ENCODE data around the gene MSRB2.
A peak's percentile ranks its signal among the peaks of the same experiment; 100 is the strongest.

MSRB2 gene

DNA sequence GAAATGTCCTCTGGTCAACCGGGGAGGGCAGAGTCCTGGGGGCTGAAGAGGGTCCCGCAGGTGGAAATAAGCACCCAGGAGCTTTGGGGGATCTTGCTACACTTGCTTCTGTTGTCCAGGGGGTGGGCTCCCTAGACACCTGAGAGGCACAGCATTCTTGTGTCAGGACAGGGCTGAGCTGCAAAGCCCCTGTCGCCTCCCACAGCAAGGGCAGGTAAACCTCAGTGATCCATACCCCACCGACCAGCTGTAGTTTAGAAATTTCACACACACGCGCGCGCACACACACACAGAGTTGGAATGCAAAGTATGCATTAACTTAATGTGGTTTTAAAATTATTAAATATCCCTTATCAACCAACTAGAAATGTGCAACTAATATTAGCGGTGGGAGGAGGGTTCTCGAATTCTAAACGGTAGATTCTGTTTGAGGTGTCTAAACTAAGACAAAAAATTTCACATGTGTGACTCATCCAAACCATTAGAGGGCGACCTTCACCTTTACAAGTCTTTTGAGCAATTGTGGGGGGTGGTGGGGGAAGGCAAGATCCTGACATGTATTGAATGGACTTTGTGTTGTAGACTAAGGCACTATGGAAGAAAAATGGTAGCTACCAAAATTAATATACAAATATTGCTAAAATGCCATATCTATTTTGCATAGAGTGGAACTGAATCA is 62.5 kb downstream of the MSRB2 start:
- DNase-seq (ENCODE audit: extremely low read depth, low read depth), result no peak
- TF ChIP-seq, protein P1, sequence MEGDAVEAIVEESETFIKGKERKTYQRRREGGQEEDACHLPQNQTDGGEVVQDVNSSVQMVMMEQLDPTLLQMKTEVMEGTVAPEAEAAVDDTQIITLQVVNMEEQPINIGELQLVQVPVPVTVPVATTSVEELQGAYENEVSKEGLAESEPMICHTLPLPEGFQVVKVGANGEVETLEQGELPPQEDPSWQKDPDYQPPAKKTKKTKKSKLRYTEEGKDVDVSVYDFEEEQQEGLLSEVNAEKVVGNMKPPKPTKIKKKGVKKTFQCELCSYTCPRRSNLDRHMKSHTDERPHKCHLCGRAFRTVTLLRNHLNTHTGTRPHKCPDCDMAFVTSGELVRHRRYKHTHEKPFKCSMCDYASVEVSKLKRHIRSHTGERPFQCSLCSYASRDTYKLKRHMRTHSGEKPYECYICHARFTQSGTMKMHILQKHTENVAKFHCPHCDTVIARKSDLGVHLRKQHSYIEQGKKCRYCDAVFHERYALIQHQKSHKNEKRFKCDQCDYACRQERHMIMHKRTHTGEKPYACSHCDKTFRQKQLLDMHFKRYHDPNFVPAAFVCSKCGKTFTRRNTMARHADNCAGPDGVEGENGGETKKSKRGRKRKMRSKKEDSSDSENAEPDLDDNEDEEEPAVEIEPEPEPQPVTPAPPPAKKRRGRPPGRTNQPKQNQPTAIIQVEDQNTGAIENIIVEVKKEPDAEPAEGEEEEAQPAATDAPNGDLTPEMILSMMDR (IDR thresholded peaks at IDR 0.05; ENCODE audit: low read depth, low read length), result peak; percentile 15

DNA sequence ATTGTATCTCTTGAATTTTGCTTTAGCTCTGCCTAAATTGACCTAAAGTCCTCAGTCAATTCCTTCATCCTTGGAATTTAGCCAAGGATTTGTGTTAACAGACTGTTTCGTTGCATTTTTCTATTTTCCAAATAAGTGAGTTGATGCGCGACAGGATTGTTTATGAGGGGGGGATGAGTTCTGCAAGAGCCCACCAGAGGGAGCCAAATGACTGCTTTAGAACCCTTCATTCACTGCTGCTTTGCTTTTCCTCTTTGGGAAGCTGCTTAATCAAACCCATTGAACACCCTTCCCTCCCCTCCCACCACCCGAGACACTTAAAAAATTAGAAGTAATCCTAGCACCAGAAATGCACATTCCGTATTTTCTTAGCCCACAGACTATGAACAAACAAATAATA is 63.0 kb downstream of the MSRB2 start:
- DNase-seq (ENCODE audit: extremely low read depth, low read depth), result peak; percentile 15
- TF ChIP-seq, protein P1 (IDR thresholded peaks at IDR 0.05; ENCODE audit: low read depth, low read length), result peak; percentile 88

DNA sequence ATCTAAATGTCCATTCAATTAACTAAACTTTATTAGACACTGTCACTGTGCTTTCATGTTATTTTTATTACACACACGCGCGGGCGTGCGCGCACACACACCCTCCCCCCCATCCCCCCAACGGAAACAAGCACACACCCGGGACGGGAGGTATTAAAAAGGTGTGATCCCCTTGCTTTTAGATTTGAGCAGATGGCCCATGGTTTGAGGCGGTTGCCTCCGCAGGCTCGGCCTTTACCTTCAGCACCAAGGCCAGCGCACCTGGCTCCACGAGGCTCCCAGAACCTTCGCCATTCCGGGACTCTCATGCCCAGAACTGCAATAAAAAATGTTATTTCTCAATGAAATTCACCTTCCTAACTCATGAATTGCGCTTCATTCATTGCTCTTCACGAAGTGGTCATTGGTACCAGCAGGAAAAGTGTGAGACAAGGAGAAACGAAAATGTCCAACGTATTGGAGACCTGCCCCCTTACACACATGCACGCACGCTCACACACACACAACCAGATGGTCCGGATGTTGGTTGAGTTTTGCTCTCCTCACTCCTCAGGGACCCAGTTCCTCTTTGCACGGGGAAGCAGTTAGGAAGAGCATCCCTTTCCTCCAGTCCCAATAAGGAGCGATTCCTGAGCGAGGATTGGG is 76.0 kb downstream of the MSRB2 start:
- no peak for DNase-seq (ENCODE audit: extremely low read depth, low read depth)
- TF ChIP-seq, protein P1 (IDR thresholded peaks at IDR 0.05; ENCODE audit: low read depth, low read length), result no peak

Measured in AG09319 (cell line).